Brain microvascular endothelial cell (primary cell): ENCODE measurements around the gene TAF3.
A peak's percentile ranks its signal among the peaks of the same experiment; 100 is the strongest.

ENCODE experiments used
- DNase-seq: peaks from one replicate; pipeline ENCODE4 v3.0.0-alpha.2; 2020
- H3K27ac ChIP-seq: fragments of 250-450 bp; sonication (Bioruptor Pico); 2 replicates; pipeline ENCODE4 v1.5.1; 2020; ENCODE audit warnings: mild to moderate bottlenecking, moderate library complexity
- H3K27me3 ChIP-seq: fragments of 250-450 bp; sonication (Bioruptor Pico); replicated peaks from 2 replicates; pipeline ENCODE4 v1.5.1; 2020; ENCODE audit warnings: mild to moderate bottlenecking
- H3K36me3 ChIP-seq: fragments of 250-450 bp; sonication (Bioruptor Pico); replicated peaks from 2 replicates; pipeline ENCODE4 v1.5.1; 2020; ENCODE audit warnings: mild to moderate bottlenecking
- H3K4me3 ChIP-seq: 2 replicates; pipeline ENCODE4 v1.5.1; 2011; ENCODE audit warnings: low read depth, mild to moderate bottlenecking, control low read depth, low read length, moderate library complexity
- in situ Hi-C: cut with HindIII; loops from 2 replicates; pipeline ENCODE4 v1.10.0; 2017; ENCODE audit warnings: low sequenced_read_pairs, low pct_ligation_motif_present
- TF ChIP-seq, protein P1 (sequence below): IDR thresholded peaks from 2 replicates; pipeline ENCODE4 v1.5.1; 2011; ENCODE audit warnings: low read depth, mild to moderate bottlenecking, moderate library complexity, low read length, control low read depth, inconsistent platforms; ENCODE audit errors: missing control alignments

Gene TAF3

DNA sequence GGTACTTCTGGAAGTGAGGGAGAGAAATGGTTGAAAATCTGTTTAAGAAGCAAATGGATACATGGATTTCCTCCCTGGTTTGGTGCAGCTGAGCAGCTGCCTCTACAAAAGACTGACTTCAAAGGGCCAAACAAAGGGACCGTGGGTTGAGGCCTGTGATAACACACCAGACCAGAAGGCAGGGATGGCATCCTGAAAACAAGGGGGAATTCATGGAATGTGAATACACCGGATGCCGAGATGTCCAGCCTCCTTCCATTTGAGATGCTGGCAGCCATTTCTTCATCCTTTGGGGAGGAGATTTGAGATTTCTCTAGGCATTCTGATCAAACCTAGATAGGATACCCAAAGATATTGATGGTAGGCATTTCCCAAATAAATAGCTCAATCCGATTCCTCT lies 36.9 kb downstream of the TAF3 start:
- no peak for DNase-seq
- in situ Hi-C loops = no loop called here
- Histone ChIP-seq H3K27ac (no peak overlapping the region), H3K27me3 (no peaks in the 10 kb centered on the region), H3K4me3 (no peak overlapping the region), H3K36me3 (no peaks in the 10 kb centered on the region)
- TF ChIP-seq, protein P1, sequence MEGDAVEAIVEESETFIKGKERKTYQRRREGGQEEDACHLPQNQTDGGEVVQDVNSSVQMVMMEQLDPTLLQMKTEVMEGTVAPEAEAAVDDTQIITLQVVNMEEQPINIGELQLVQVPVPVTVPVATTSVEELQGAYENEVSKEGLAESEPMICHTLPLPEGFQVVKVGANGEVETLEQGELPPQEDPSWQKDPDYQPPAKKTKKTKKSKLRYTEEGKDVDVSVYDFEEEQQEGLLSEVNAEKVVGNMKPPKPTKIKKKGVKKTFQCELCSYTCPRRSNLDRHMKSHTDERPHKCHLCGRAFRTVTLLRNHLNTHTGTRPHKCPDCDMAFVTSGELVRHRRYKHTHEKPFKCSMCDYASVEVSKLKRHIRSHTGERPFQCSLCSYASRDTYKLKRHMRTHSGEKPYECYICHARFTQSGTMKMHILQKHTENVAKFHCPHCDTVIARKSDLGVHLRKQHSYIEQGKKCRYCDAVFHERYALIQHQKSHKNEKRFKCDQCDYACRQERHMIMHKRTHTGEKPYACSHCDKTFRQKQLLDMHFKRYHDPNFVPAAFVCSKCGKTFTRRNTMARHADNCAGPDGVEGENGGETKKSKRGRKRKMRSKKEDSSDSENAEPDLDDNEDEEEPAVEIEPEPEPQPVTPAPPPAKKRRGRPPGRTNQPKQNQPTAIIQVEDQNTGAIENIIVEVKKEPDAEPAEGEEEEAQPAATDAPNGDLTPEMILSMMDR = no peak

DNA sequence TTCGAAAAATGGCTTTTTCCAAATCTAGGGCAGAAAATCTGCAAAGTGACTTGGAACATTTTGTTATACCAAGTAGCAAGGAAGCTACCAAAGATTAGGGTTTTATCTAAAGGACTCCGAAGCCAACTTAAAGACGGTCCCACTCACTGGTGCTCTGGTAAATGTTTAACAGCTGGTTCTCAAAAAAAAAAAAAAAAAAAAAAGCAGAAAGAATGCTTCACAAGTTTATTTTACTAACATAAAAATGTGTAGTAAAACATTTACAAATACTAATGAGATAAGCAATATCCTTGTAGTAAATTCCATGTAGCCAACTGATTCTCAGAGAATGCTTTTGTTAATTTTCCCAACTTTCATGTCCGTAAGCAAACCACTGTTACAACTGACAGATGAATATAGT lies 38.4 kb downstream of the TAF3 start:
- no peak overlapping the region for H3K4me3 ChIP-seq
- TF ChIP-seq, protein P1 = no peak
- in situ Hi-C loops = no loop called here
- no peak overlapping the region for H3K27ac ChIP-seq
- no peak for DNase-seq
- no peaks in the 10 kb centered on the region for H3K27me3 ChIP-seq
- no peaks in the 10 kb centered on the region for H3K36me3 ChIP-seq

DNA sequence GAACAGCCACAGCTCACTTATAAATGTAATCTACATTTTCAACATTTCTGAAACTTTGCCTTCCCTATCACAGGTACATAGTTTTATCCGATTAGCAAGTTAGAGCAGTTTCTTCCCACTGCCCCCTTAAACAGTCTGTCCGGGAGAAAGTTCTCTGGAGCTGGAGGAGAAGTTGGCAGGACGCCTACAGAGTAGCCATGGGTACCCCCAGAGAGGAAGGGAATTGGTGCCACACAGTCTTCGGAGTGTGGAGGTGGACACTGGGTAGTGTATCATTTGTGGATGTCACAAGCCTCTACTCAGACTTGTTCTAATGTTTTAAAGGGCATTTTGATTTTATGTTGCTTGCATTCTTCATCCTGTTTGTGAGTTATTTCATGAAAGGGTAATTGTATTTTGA lies 39.0 kb downstream of the TAF3 start:
- Histone ChIP-seq H3K27ac (no peak overlapping the region), H3K27me3 (no peaks in the 10 kb centered on the region), H3K4me3 (no peak overlapping the region), H3K36me3 (no peaks in the 10 kb centered on the region)
- in situ Hi-C loops = no loop called here
- DNase-seq = no peak
- TF ChIP-seq, protein P1 = no peak

DNA sequence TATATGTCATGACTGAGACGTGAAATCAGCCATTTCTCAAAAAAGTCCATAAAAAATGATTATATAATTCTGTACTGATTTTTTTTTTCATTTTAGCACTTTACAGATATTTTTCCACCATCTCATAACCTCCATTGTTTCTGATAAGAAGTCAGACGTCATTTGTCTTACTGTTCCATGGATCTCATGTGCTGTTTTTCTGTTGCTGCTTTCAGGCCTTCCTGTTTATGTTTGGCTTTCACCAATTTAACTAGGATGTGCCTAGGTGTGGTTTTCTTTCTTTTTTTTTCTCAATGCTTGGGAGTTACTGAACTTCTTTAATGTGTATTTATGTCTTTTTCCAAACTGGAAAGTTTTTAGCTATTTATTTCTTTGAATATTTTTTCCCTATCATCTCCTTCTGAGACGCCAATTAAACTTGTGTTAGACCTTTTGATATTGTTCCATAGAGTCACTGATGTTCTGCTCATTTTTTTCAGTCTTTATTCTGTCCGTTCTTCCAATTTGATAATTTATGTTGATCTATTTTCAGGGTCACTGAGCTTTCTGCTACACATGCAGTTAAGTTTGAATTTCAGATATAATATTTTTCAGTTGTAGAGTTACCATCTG lies 43.3 kb downstream of the TAF3 start:
- H3K36me3 ChIP-seq = no peaks in the 10 kb centered on the region
- H3K27ac ChIP-seq = no peak overlapping the region
- no peaks in the 10 kb centered on the region for H3K27me3 ChIP-seq
- H3K4me3 ChIP-seq = no peak overlapping the region
- in situ Hi-C loops = no loop called here
- no peak for DNase-seq
- TF ChIP-seq, protein P1 = no peak

DNA sequence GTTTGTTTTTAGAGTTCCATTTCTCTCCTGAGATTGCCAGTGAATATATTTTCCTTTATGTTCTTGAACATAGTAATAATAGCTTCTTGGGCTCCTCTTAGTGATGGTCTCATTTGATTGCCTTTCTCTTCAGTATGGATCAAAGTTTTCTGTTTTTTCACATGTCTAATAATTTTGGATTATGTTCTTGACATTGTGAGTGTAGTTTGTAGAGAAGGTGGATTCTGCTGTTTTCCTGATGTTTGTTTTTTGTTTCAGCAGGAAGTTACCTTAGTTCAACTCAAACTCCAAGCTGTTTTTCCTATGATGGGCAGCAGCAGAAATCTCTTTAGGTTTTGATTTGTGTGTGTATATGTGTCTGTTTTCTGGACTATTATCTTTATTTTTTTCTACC lies 43.8 kb downstream of the TAF3 start:
- in situ Hi-C loops = no loop called here
- Histone ChIP-seq H3K4me3 (no peak overlapping the region), H3K27ac (no peak overlapping the region), H3K27me3 (no peaks in the 10 kb centered on the region), H3K36me3 (no peaks in the 10 kb centered on the region)
- TF ChIP-seq, protein P1 = no peak
- DNase-seq = no peak

GRCh38 chr10:7866176-7866575 lies 47.9 kb downstream of the TAF3 start:
- no peaks in the 10 kb centered on the region for H3K27me3 ChIP-seq
- no peak overlapping the region for H3K27ac ChIP-seq
- H3K36me3 ChIP-seq = no peaks in the 10 kb centered on the region
- TF ChIP-seq, protein P1 = no peak
- DNase-seq = peak; percentile 4
- H3K4me3 ChIP-seq = no peak overlapping the region
- in situ Hi-C loops = no loop called here
